Endothelial cell of umbilical vein (primary cell): Measurements from ENCODE around the gene MMUT. TPM values are rescaled to one million over a fixed set of nuclear protein-coding genes. Genes with fewer than 3 reads are reported as not detected.

Experiments used
- BruUV-seq: library from RNA; stranded (reverse); fragments of 400-500 nt; replicated peaks from 2 replicates; lab custom pipeline; 2021; lab: Mats Ljungman, UMichigan
- CTCF ChIA-PET: fragments of 300-600, 350-600 bp; sonication (Branson Sonifier 250); formaldehyde crosslinking; loops from one replicate; lab custom pipeline; 2021; ENCODE audit warnings: antibody characterized with exemption, inconsistent platforms; lab: Charles Lee
- POLR2A ChIA-PET: fragments of 300-600, 350-600 bp; sonication (Branson Sonifier 250); formaldehyde crosslinking; loops from one replicate; lab custom pipeline; 2021; ENCODE audit warnings: antibody characterized with exemption, inconsistent platforms; lab: Charles Lee
- DNase-seq: peaks from one replicate; pipeline ENCODE4 v3.0.0-alpha.2; 2011; ENCODE audit warnings: low read depth, low spot score
- FAIRE-seq: peaks from 2 replicates; lab custom pipeline; 2011; peaks lifted over from hg19 to GRCh38; lab: Jason Lieb, UNC
- H2AFZ ChIP-seq: 2 replicates; pipeline ENCODE4 v1.6.0; 2012; ENCODE audit warnings: low read depth, low read length, control low read depth, inconsistent platforms
- H3K27ac ChIP-seq: 2 replicates; pipeline ENCODE4 v1.5.1; 2011; ENCODE audit warnings: low read depth, mild to moderate bottlenecking, control low read depth, low read length, moderate library complexity; ENCODE audit not compliant: insufficient read depth
- H3K27me3 ChIP-seq, 2 experiments: 2 replicates each; pipeline versions ENCODE4 v1.6.0 to v1.6.1; 2011; ENCODE audit warnings: low read length in 2 of 2, mixed read lengths in 1 of 2; ENCODE audit not compliant: control insufficient read depth in 2 of 2, insufficient read depth in 2 of 2
- H3K36me3 ChIP-seq, 2 experiments: 2 replicates in 1 of 2; 3 replicates in 1 of 2; pipeline ENCODE4 v1.5.1; 2011; ENCODE audit warnings: low read length in 2 of 2, mild to moderate bottlenecking in 1 of 2, moderate library complexity in 1 of 2; ENCODE audit not compliant: control insufficient read depth in 2 of 2, insufficient read depth in 2 of 2; ENCODE audit errors: extremely low read depth in 1 of 2
- H3K4me1 ChIP-seq: 3 replicates; pipeline ENCODE4 v1.5.1; 2011; ENCODE audit warnings: mild to moderate bottlenecking, low read length; ENCODE audit not compliant: control insufficient read depth, insufficient read depth; ENCODE audit errors: extremely low read depth
- H3K4me2 ChIP-seq: 2 replicates; pipeline ENCODE4 v1.6.1; 2011; ENCODE audit warnings: low read length, control low read depth, mixed read lengths; ENCODE audit not compliant: insufficient read depth
- H3K4me3 ChIP-seq, 3 experiments: fragments of 200-600 bp in 1 of 3; sonication (generic), shearing (Covaris generic) in 1 of 3; replicated peaks in 1 of 3; 2 replicates each; pipeline ENCODE4 v1.5.1; 2011 to 2016; ENCODE audit warnings: control low read depth in 3 of 3, low read length in 3 of 3, mild to moderate bottlenecking in 2 of 3, inconsistent platforms in 1 of 3, low read depth in 1 of 3, moderate library complexity in 1 of 3; ENCODE audit not compliant: insufficient read depth in 1 of 3
- H3K79me2 ChIP-seq: 2 replicates; pipeline ENCODE4 v1.6.0; 2012; ENCODE audit warnings: low read length, inconsistent platforms; ENCODE audit not compliant: control insufficient read depth, insufficient read depth
- H3K9ac ChIP-seq: replicated peaks from 2 replicates; pipeline ENCODE3; 2011; ENCODE audit warnings: low read length, control low read depth; ENCODE audit not compliant: insufficient read depth; ENCODE audit errors: extremely low read depth
- H3K9me1 ChIP-seq: replicated peaks from 3 replicates; pipeline ENCODE4 v1.6.0; 2011; ENCODE audit warnings: mild to moderate bottlenecking, low read length; ENCODE audit not compliant: control insufficient read depth, insufficient read depth; ENCODE audit errors: extremely low read depth
- H3K9me3 ChIP-seq: replicated peaks from 2 replicates; pipeline ENCODE4 v1.5.1; 2012; ENCODE audit warnings: low read length, inconsistent platforms; ENCODE audit not compliant: control insufficient read depth, insufficient read depth
- H4K20me1 ChIP-seq: replicated peaks from 2 replicates; pipeline ENCODE3; 2011; ENCODE audit warnings: mild to moderate bottlenecking, low read length; ENCODE audit not compliant: control insufficient read depth, insufficient read depth; ENCODE audit errors: extremely low read depth
- CTCF ChIP-seq, 2 donors: IDR thresholded peaks; 1 replicate in 1 of 2; 2 replicates in 1 of 2; pipeline ENCODE4 v1.5.1; 2011; ENCODE audit warnings: low read length in 2 of 2, mild to moderate bottlenecking in 2 of 2, moderate library complexity in 2 of 2, control low read depth in 1 of 2, inconsistent platforms in 1 of 2, low read depth in 1 of 2; ENCODE audit not compliant: insufficient read depth in 1 of 2; ENCODE audit errors: extremely low read depth in 1 of 2
- EZH2 ChIP-seq: IDR thresholded peaks from 2 replicates; pipeline ENCODE4 v1.6.1; 2012; ENCODE audit warnings: borderline replicate concordance, low read depth, mild to moderate bottlenecking, moderate library complexity, low read length, inconsistent platforms; ENCODE audit not compliant: severe bottlenecking
- FOS ChIP-seq: IDR thresholded peaks from 2 replicates; pipeline ENCODE4 v1.6.1; 2011; ENCODE audit warnings: mild to moderate bottlenecking, low read length, moderate library complexity, borderline replicate concordance; ENCODE audit not compliant: insufficient read depth
- GATA2 ChIP-seq: IDR thresholded peaks from 2 replicates; pipeline ENCODE4 v1.7.0; 2011; ENCODE audit warnings: low read depth, mild to moderate bottlenecking, moderate library complexity, mixed read lengths, low read length; ENCODE audit not compliant: insufficient read length, insufficient read depth
- JUN ChIP-seq: IDR thresholded peaks from 2 replicates; pipeline ENCODE4 v1.6.1; 2011; ENCODE audit warnings: borderline replicate concordance, low read depth; ENCODE audit not compliant: insufficient read length, insufficient read depth
- MYC ChIP-seq: IDR thresholded peaks from one replicate; pipeline ENCODE4 v1.6.1; 2011; ENCODE audit warnings: mild to moderate bottlenecking, low read depth, low read length
- POLR2A ChIP-seq: IDR thresholded peaks from 2 replicates; pipeline ENCODE4 v1.6.1; 2012; ENCODE audit warnings: low read depth, mild to moderate bottlenecking, control low read depth, low read length
- POLR2AphosphoS5 ChIP-seq: IDR thresholded peaks from 2 replicates; pipeline ENCODE4 v1.6.1; 2012; ENCODE audit warnings: low read depth, mild to moderate bottlenecking, control low read depth, low read length, moderate library complexity; ENCODE audit not compliant: insufficient read depth
- dilution Hi-C: fragments of 300-500 bp; cut with MboI; formaldehyde crosslinking; loops from one replicate; pipeline ENCODE4 v1.15.0; 2019; ENCODE audit warnings: low sequenced_read_pairs; ENCODE audit not compliant: extremely low pct_ligation_motif_present
- intact Hi-C: fragments of 100-400 bp; cut with micrococcal nuclease; formaldehyde crosslinking; loops from one replicate; pipeline ENCODE4 v1.10.0; 2022
- polyA plus RNA-seq, 4 experiments: library from polyadenylated mRNA; depleted of rRNA in 3 of 4; stranded (reverse) in 3 of 4; unstranded in 1 of 4; fragments of >200 nt; gene quantifications; 2 replicates each; pipeline versions ENCODE4 v1.2.1 to v1.2.3, GENCODE V29; 2011 to 2012; ENCODE audit warnings: missing spikeins in 1 of 4
- total RNA-seq: library from RNA; stranded (reverse); gene quantifications from 2 replicates; pipeline ENCODE4 v1.2.3, GENCODE V29; 2021
- TF ChIP-seq, protein P1 (sequence below): IDR thresholded peaks from 2 replicates; pipeline ENCODE4 v1.6.1; 2011; ENCODE audit not compliant: insufficient read depth, insufficient read length

Gene MMUT
- total and polyA plus RNA-seq, 2 donors (not counting 3 experiments of a cell fraction or from before 2014, with no cell fraction given), result 7.8 to 15.7 TPM

DNA sequence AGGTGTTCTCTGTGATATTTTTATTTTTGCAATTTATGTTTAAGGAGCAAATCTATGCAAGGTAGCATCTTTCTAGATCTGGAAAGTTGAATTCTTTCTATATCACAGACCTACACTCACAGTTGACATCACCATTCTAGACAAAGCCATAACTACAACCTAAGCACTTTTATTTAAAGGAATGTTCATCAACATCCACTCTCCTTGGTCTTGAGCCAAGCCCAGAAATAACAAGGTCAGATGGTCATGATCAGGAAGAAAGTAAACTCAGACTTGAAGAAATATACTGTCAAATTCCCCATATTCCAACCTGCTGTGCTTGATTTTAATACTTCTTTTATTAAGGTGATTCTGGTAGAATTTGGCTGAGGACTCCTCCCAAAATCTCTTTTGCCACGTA, 32.2 kb downstream of the MMUT start:
- CTCF ChIA-PET, result no interaction called here

More for the DNA sequence above, 32.2 kb downstream of the MMUT start:
- POLR2A ChIA-PET, result no interaction called here
- intact Hi-C loops, result no loop called here
- peaks cover 2% of the 10 kb centered on the region for H3K4me1 ChIP-seq
- no peak overlapping the region for H3K27ac ChIP-seq
- H4K20me1 ChIP-seq, result no peaks in the 10 kb centered on the region
- dilution Hi-C loops, result no loop called here
- H2AFZ ChIP-seq, result no peak overlapping the region
- H3K9me1 ChIP-seq, result no peaks in the 10 kb centered on the region
- no peak overlapping the region for H3K4me2 ChIP-seq
- BruUV-seq, result no TSS peak
- no peaks in the 10 kb centered on the region for H3K9me3 ChIP-seq
- H3K27me3 ChIP-seq, result no peaks in the 10 kb centered on the region
- H3K9ac ChIP-seq, result no peak overlapping the region
- FAIRE-seq, result no peak
- H3K4me3 ChIP-seq, result no peak overlapping the region
- TF ChIP-seq JUN (no peak), POLR2AphosphoS5 (no peak), GATA2 (no peak), FOS (no peak), CTCF (IDR thresholded peaks at IDR 0.05; ENCODE audit: extremely low read depth in 1 of 2, insufficient read depth in 1 of 2, low read depth in 1 of 2, low read length in 2 of 2) (no peak), MYC (no peak), POLR2A (no peak), EZH2 (no peak)
- TF ChIP-seq, protein P1, sequence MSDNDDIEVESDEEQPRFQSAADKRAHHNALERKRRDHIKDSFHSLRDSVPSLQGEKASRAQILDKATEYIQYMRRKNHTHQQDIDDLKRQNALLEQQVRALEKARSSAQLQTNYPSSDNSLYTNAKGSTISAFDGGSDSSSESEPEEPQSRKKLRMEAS, result no peak
- no peaks in the 10 kb centered on the region for H3K79me2 ChIP-seq
- peaks cover 3 to 5% of the 10 kb centered on the region in 2 experiments for H3K36me3 ChIP-seq
- peak; percentile 74 for DNase-seq
